Lower leg skin (tissue), 3 donors: Measurements from ENCODE around the gene MYO18B.

Experiments
- CTCF ChIP-seq, 3 donors: fragments of 450-650 bp; IDR thresholded peaks; one replicate each; pipeline ENCODE4 v1.5.1; 2016; ENCODE audit warnings: antibody characterized with exemption in 3 of 3, mild to moderate bottlenecking in 3 of 3, moderate library complexity in 2 of 3
- POLR2A ChIP-seq, 2 donors: fragments of 450-650 bp; IDR thresholded peaks; one replicate each; pipeline ENCODE4 v1.6.1; 2016 to 2017; ENCODE audit warnings: antibody characterized with exemption in 2 of 2, mild to moderate bottlenecking in 1 of 2, moderate library complexity in 1 of 2

GRCh38 chr22:25800766-25801165, 58.8 kb downstream of the MYO18B start:
- TF ChIP-seq CTCF (IDR thresholded peaks at IDR 0.05) = no peak
- TF ChIP-seq POLR2A (IDR thresholded peaks at IDR 0.05) = no peak
